Endothelial cell of umbilical vein (primary cell): ENCODE measurements around the gene FEM1C. TPM values are rescaled to one million over a fixed set of nuclear protein-coding genes. Genes with fewer than 3 reads are reported as not detected.

Source experiments
- BruUV-seq: library from RNA; stranded (reverse); fragments of 400-500 nt; replicated peaks from 2 replicates; lab custom pipeline; 2021; lab: Mats Ljungman, UMichigan
- CTCF ChIA-PET: fragments of 300-600, 350-600 bp; sonication (Branson Sonifier 250); formaldehyde crosslinking; loops from one replicate; lab custom pipeline; 2021; ENCODE audit warnings: antibody characterized with exemption, inconsistent platforms; lab: Charles Lee
- POLR2A ChIA-PET: fragments of 300-600, 350-600 bp; sonication (Branson Sonifier 250); formaldehyde crosslinking; loops from one replicate; lab custom pipeline; 2021; ENCODE audit warnings: antibody characterized with exemption, inconsistent platforms; lab: Charles Lee
- DNase-seq: peaks from one replicate; pipeline ENCODE4 v3.0.0-alpha.2; 2011; ENCODE audit warnings: low read depth, low spot score
- FAIRE-seq: peaks from 2 replicates; lab custom pipeline; 2011; peaks lifted over from hg19 to GRCh38; lab: Jason Lieb, UNC
- H2AFZ ChIP-seq: 2 replicates; pipeline ENCODE4 v1.6.0; 2012; ENCODE audit warnings: low read depth, low read length, control low read depth, inconsistent platforms
- H3K27ac ChIP-seq: 2 replicates; pipeline ENCODE4 v1.5.1; 2011; ENCODE audit warnings: low read depth, mild to moderate bottlenecking, control low read depth, low read length, moderate library complexity; ENCODE audit not compliant: insufficient read depth
- H3K27me3 ChIP-seq, 2 experiments: 2 replicates each; pipeline versions ENCODE4 v1.6.0 to v1.6.1; 2011; ENCODE audit warnings: low read length in 2 of 2, mixed read lengths in 1 of 2; ENCODE audit not compliant: control insufficient read depth in 2 of 2, insufficient read depth in 2 of 2
- H3K36me3 ChIP-seq, 2 experiments: 2 replicates in 1 of 2; 3 replicates in 1 of 2; pipeline ENCODE4 v1.5.1; 2011; ENCODE audit warnings: low read length in 2 of 2, mild to moderate bottlenecking in 1 of 2, moderate library complexity in 1 of 2; ENCODE audit not compliant: control insufficient read depth in 2 of 2, insufficient read depth in 2 of 2; ENCODE audit errors: extremely low read depth in 1 of 2
- H3K4me1 ChIP-seq: 3 replicates; pipeline ENCODE4 v1.5.1; 2011; ENCODE audit warnings: mild to moderate bottlenecking, low read length; ENCODE audit not compliant: control insufficient read depth, insufficient read depth; ENCODE audit errors: extremely low read depth
- H3K4me2 ChIP-seq: 2 replicates; pipeline ENCODE4 v1.6.1; 2011; ENCODE audit warnings: low read length, control low read depth, mixed read lengths; ENCODE audit not compliant: insufficient read depth
- H3K4me3 ChIP-seq, 3 experiments: fragments of 200-600 bp in 1 of 3; sonication (generic), shearing (Covaris generic) in 1 of 3; replicated peaks in 1 of 3; 2 replicates each; pipeline ENCODE4 v1.5.1; 2011 to 2016; ENCODE audit warnings: control low read depth in 3 of 3, low read length in 3 of 3, mild to moderate bottlenecking in 2 of 3, inconsistent platforms in 1 of 3, low read depth in 1 of 3, moderate library complexity in 1 of 3; ENCODE audit not compliant: insufficient read depth in 1 of 3
- H3K79me2 ChIP-seq: 2 replicates; pipeline ENCODE4 v1.6.0; 2012; ENCODE audit warnings: low read length, inconsistent platforms; ENCODE audit not compliant: control insufficient read depth, insufficient read depth
- H3K9ac ChIP-seq: replicated peaks from 2 replicates; pipeline ENCODE3; 2011; ENCODE audit warnings: low read length, control low read depth; ENCODE audit not compliant: insufficient read depth; ENCODE audit errors: extremely low read depth
- H3K9me1 ChIP-seq: replicated peaks from 3 replicates; pipeline ENCODE4 v1.6.0; 2011; ENCODE audit warnings: mild to moderate bottlenecking, low read length; ENCODE audit not compliant: control insufficient read depth, insufficient read depth; ENCODE audit errors: extremely low read depth
- H3K9me3 ChIP-seq: replicated peaks from 2 replicates; pipeline ENCODE4 v1.5.1; 2012; ENCODE audit warnings: low read length, inconsistent platforms; ENCODE audit not compliant: control insufficient read depth, insufficient read depth
- H4K20me1 ChIP-seq: replicated peaks from 2 replicates; pipeline ENCODE3; 2011; ENCODE audit warnings: mild to moderate bottlenecking, low read length; ENCODE audit not compliant: control insufficient read depth, insufficient read depth; ENCODE audit errors: extremely low read depth
- CTCF ChIP-seq, 2 donors: IDR thresholded peaks; 1 replicate in 1 of 2; 2 replicates in 1 of 2; pipeline ENCODE4 v1.5.1; 2011; ENCODE audit warnings: low read length in 2 of 2, mild to moderate bottlenecking in 2 of 2, moderate library complexity in 2 of 2, control low read depth in 1 of 2, inconsistent platforms in 1 of 2, low read depth in 1 of 2; ENCODE audit not compliant: insufficient read depth in 1 of 2; ENCODE audit errors: extremely low read depth in 1 of 2
- EZH2 ChIP-seq: IDR thresholded peaks from 2 replicates; pipeline ENCODE4 v1.6.1; 2012; ENCODE audit warnings: borderline replicate concordance, low read depth, mild to moderate bottlenecking, moderate library complexity, low read length, inconsistent platforms; ENCODE audit not compliant: severe bottlenecking
- FOS ChIP-seq: IDR thresholded peaks from 2 replicates; pipeline ENCODE4 v1.6.1; 2011; ENCODE audit warnings: mild to moderate bottlenecking, low read length, moderate library complexity, borderline replicate concordance; ENCODE audit not compliant: insufficient read depth
- GATA2 ChIP-seq: IDR thresholded peaks from 2 replicates; pipeline ENCODE4 v1.7.0; 2011; ENCODE audit warnings: low read depth, mild to moderate bottlenecking, moderate library complexity, mixed read lengths, low read length; ENCODE audit not compliant: insufficient read length, insufficient read depth
- JUN ChIP-seq: IDR thresholded peaks from 2 replicates; pipeline ENCODE4 v1.6.1; 2011; ENCODE audit warnings: borderline replicate concordance, low read depth; ENCODE audit not compliant: insufficient read length, insufficient read depth
- MAX ChIP-seq: IDR thresholded peaks from 2 replicates; pipeline ENCODE4 v1.6.1; 2011; ENCODE audit not compliant: insufficient read depth, insufficient read length
- MYC ChIP-seq: IDR thresholded peaks from one replicate; pipeline ENCODE4 v1.6.1; 2011; ENCODE audit warnings: mild to moderate bottlenecking, low read depth, low read length
- POLR2A ChIP-seq: IDR thresholded peaks from 2 replicates; pipeline ENCODE4 v1.6.1; 2012; ENCODE audit warnings: low read depth, mild to moderate bottlenecking, control low read depth, low read length
- POLR2AphosphoS5 ChIP-seq: IDR thresholded peaks from 2 replicates; pipeline ENCODE4 v1.6.1; 2012; ENCODE audit warnings: low read depth, mild to moderate bottlenecking, control low read depth, low read length, moderate library complexity; ENCODE audit not compliant: insufficient read depth
- dilution Hi-C: fragments of 300-500 bp; cut with MboI; formaldehyde crosslinking; loops from one replicate; pipeline ENCODE4 v1.15.0; 2019; ENCODE audit warnings: low sequenced_read_pairs; ENCODE audit not compliant: extremely low pct_ligation_motif_present
- intact Hi-C: fragments of 100-400 bp; cut with micrococcal nuclease; formaldehyde crosslinking; loops from one replicate; pipeline ENCODE4 v1.10.0; 2022
- polyA plus RNA-seq, 4 experiments: library from polyadenylated mRNA; depleted of rRNA in 3 of 4; stranded (reverse) in 3 of 4; unstranded in 1 of 4; fragments of >200 nt; gene quantifications; 2 replicates each; pipeline versions ENCODE4 v1.2.1 to v1.2.3, GENCODE V29; 2011 to 2012; ENCODE audit warnings: missing spikeins in 1 of 4
- total RNA-seq: library from RNA; stranded (reverse); gene quantifications from 2 replicates; pipeline ENCODE4 v1.2.3, GENCODE V29; 2021

Gene FEM1C
- total and polyA plus RNA-seq, 2 donors (not counting 3 experiments of a cell fraction or from before 2014, with no cell fraction given) = 6.2 to 16.0 TPM

- TF ChIP-seq MYC = no peak
- no peak for TF ChIP-seq FOS
- TF ChIP-seq GATA2 = no peak
- TF ChIP-seq POLR2A = no peak
- TF ChIP-seq POLR2AphosphoS5 = no peak
- no peak for TF ChIP-seq MAX
- no peak for TF ChIP-seq JUN
- no peak for TF ChIP-seq EZH2
- TF ChIP-seq CTCF (IDR thresholded peaks at IDR 0.05; ENCODE audit: extremely low read depth in 1 of 2, insufficient read depth in 1 of 2, low read depth in 1 of 2, low read length in 2 of 2) = no peak
- Histone ChIP-seq H3K4me1 (no peaks in the 10 kb centered on the region), H3K4me3 (no peak overlapping the region), H3K4me2 (no peak overlapping the region), H3K27ac (no peak overlapping the region), H4K20me1 (no peaks in the 10 kb centered on the region), H2AFZ (peak overlapping the region; percentile 50), H3K9me1 (no peaks in the 10 kb centered on the region), H3K27me3 (no peaks in the 10 kb centered on the region), H3K79me2 (no peaks in the 10 kb centered on the region), H3K9me3 (no peaks in the 10 kb centered on the region), H3K9ac (no peak overlapping the region), H3K36me3 (no peaks in the 10 kb centered on the region)
- CTCF ChIA-PET = no interaction called here
- POLR2A ChIA-PET = no interaction called here
- intact Hi-C loops (no loop called here), dilution Hi-C loops (no loop called here)
- BruUV-seq = no TSS peak
- peak; percentile 4 for FAIRE-seq
- DNase-seq = no peak
These were observed 49.8 kb downstream of the FEM1C start for GRCh38 chr5:115494570-115495289.
